ENCODE results near the gene RELA.

Gene RELA

GRCh38 chr11:65613091-65613928 lies 49.4 kb downstream of the RELA start:
- DNase-seq (ENCODE audit: low read depth) = no peak

- no peak for DNase-seq (ENCODE audit: low read depth)
Measured at GRCh38 chr11:65612691-65613090, 50.0 kb downstream of the RELA start.

DNA sequence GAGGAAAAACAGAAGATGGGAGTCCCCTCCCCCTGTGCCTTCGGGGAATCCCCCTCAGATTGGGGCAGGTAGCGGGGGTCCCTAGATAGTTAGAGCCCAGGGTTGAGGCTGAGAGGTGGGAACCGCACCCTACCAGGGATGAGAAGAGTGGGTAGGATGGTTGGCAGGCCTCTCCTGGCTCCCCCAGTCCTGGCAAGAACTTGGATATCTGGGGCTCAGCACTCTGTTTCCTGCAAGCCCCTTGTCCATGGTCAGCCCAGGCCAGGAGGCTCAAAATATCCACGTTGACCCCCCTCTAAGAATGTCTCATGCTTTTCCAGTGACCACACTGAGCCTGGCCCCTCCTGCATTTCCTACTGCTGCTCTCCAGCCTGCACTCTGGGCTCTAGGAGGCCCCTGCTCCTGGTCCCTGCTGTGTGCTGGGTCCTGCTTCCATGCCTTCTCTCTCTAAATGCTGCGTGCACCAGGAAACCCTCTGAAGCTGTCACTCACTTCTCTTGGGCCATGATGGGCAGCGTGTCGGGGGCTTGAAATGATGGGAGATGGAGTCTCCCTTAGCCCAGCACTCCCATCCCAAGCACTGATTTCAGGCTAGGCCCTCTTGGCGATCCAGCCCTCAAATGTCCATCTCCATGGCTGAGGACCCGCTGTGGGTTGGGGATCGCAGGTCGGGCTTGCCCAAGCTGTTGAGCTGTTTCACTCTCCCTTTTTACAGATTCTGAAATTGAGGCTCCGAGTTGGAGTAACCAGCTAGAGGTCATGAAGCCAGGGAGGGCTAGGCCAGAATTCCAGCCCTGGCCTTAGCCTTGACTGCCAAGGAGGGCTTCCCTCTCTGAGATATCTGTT lies 50.7 kb downstream of the RELA start:
- DNase-seq (ENCODE audit: low read depth) = no peak

- no peak for DNase-seq (ENCODE audit: low read depth)
Measured at GRCh38 chr11:65611028-65611757, 51.5 kb downstream of the RELA start.

- no peak for DNase-seq (ENCODE audit: low read depth)
Measured at GRCh38 chr11:65610404-65610803, 52.3 kb downstream of the RELA start.

- DNase-seq (ENCODE audit: low read depth) = no peak
Measured at GRCh38 chr11:65609665-65610064, 53.1 kb downstream of the RELA start.

- DNase-seq (ENCODE audit: low read depth) = no peak
Measured at GRCh38 chr11:65609229-65609628, 53.5 kb downstream of the RELA start.

GRCh38 chr11:65607614-65608426 lies 54.9 kb downstream of the RELA start:
- no peak for DNase-seq (ENCODE audit: low read depth)

DNA sequence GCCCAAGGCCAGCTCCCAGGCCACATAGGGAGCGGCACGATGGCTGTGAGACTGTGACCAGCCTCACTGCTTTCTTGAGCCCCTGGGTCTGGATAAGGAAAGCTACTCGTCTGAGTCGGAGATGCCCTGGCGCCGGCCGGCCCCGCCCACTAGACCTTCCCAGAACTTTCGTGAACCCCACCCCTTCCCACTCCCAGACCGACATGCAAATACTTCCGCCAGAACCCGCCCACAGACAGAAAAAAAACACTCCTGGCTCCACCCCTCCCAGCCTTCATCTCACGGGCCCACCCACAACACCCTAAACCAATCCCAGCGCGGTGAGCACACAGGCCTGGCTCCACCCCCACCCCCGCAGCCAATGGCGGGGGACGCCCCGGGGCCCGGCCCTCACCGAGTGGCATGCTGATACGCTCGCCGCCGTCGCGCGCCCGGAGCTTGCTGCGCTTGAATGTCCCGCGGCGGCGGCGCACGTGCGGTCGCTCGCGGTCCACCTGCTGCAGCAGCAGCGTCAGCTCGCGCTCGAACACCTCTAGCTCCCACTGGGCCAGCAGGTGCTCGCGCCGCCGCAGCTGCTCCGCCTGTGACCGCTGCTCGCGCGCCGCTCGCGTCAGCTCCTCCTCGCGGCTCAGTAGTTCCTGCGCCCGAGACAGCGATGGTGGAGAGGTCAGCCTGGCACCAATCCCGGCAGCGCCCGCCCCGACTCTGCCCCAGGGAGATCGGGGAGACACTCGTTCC lies 55.7 kb downstream of the RELA start:
- peak; percentile 92 for DNase-seq (ENCODE audit: low read depth)

- no peak for DNase-seq (ENCODE audit: low read depth)
Measured at GRCh38 chr11:65604258-65604657, 58.5 kb downstream of the RELA start.

All from fibroblast of gingiva (primary cell).